HG02870 (cell line): ENCODE measurements around the gene RUVBL2.

Experiments
- ATAC-seq: cut with Tn5 transposase; IDR thresholded peaks from one replicate; pipeline ENCODE4 v1.9.1; 2021; ENCODE audit warnings: mild to moderate bottlenecking, moderate library complexity; ENCODE audit not compliant: unreplicated experiment

RUVBL2 gene

GRCh38 chr19:48963371-48964204, 30.1 kb upstream of the RUVBL2 start:
- ATAC-seq = no peak

- ATAC-seq = no peak
Measured at GRCh38 chr19:48964205-48965039, 29.3 kb upstream of the RUVBL2 start.

GRCh38 chr19:48965040-48965805, 28.5 kb upstream of the RUVBL2 start, which contains the start of gene FTL:
TSS of gene FTL (plus strand) at chr19:48965309. CDS start at chr19:48965508, 199 bp downstream.
- ATAC-seq = no peak

- ATAC-seq = no peak
Measured at GRCh38 chr19:48965806-48966540, 27.7 kb upstream of the RUVBL2 start.

- ATAC-seq = no peak
Measured at GRCh38 chr19:48966541-48967345, 26.9 kb upstream of the RUVBL2 start.

- ATAC-seq = no peak
Measured at GRCh38 chr19:48967346-48968178, 26.1 kb upstream of the RUVBL2 start.

- ATAC-seq = no peak
Measured at GRCh38 chr19:48968179-48968661, 25.5 kb upstream of the RUVBL2 start.

GRCh38 chr19:48968813-48969218, 24.9 kb upstream of the RUVBL2 start:
- no peak for ATAC-seq

GRCh38 chr19:48969276-48970138, 24.2 kb upstream of the RUVBL2 start:
- no peak for ATAC-seq

GRCh38 chr19:48970139-48970766, 23.4 kb upstream of the RUVBL2 start:
- no peak for ATAC-seq

- no peak for ATAC-seq
Measured at GRCh38 chr19:48970923-48971395, 22.7 kb upstream of the RUVBL2 start.

- ATAC-seq = no peak
Measured at GRCh38 chr19:48975947-48976847, 17.5 kb upstream of the RUVBL2 start.

GRCh38 chr19:48977061-48977460, 16.6 kb upstream of the RUVBL2 start:
- no peak for ATAC-seq

- no peak for ATAC-seq
Measured at GRCh38 chr19:48982280-48982679, 11.4 kb upstream of the RUVBL2 start.

GRCh38 chr19:48985711-48986110, 8.0 kb upstream of the RUVBL2 start:
- no peak for ATAC-seq

- no peak for ATAC-seq
Measured at GRCh38 chr19:48986211-48986610, 7.5 kb upstream of the RUVBL2 start.
